Cardiac septum (tissue), 1 donor: Measurements from ENCODE around the gene SLC30A3. TPM values are rescaled to one million over a fixed set of nuclear protein-coding genes. Genes with fewer than 3 reads are reported as not detected.

ENCODE experiments used
- DNase-seq: peaks from one replicate; pipeline ENCODE4 v3.0.0-alpha.2; 2020; ENCODE audit warnings: low spot score
- intact Hi-C: fragments of 100-400 bp; cut with DNase I; formaldehyde crosslinking; loops from one replicate; pipeline ENCODE4 v1.14.0; 2022
- total RNA-seq: library from RNA; stranded (reverse); fragmentation: NEBNext Ultra II Directional; extraction: Animal tissue kit (Norgen Biotek cat#: 25700); gene quantifications from one replicate; pipeline ENCODE4 v1.2.1, GENCODE V29; 2021
- donor health status: DM: no; HTN: no; CAD: no.

SLC30A3 gene
- total RNA-seq, 1 donor from 2014 or later = 10.2 TPM

DNA sequence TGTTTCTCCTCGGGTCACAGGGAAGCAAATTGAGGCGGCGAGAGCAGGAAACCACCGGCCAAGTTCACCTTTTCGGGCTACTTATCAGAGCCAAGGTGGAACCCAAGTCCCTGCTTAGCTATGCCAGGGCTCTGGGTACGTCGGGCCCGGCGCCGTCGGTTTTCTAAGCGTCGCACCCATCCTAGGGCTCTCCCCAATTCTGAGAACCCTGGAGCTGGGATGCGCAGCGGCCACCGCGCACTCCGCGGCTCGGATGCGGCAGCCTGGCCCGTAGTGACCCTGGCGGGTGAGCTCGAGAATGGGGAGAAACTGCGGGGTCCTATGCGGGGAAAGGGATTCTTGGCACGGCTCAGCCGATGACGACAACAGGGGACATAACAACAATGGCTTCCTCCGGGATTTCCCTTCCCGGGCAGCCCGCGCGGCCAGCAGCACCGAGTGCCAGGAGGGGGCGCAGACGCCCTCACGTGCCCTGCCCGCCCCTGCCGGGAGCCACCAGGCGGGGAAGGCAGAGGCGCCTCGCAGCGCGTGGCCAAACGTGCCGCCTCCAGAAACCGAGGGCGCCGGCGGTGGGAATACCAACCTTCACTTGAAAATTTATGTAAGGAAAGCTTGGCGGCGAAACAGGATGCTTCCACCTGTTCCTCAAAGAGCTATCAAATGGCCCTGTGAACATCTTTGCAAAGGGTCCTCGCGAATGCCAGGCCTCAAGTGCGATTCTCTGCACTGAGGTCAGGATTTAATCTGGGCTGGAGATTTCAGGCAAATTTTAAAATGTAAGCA, 2.1 kb upstream of the SLC30A3 start:
- intact Hi-C loops = no loop called here
- DNase-seq = peak; percentile 84

DNA sequence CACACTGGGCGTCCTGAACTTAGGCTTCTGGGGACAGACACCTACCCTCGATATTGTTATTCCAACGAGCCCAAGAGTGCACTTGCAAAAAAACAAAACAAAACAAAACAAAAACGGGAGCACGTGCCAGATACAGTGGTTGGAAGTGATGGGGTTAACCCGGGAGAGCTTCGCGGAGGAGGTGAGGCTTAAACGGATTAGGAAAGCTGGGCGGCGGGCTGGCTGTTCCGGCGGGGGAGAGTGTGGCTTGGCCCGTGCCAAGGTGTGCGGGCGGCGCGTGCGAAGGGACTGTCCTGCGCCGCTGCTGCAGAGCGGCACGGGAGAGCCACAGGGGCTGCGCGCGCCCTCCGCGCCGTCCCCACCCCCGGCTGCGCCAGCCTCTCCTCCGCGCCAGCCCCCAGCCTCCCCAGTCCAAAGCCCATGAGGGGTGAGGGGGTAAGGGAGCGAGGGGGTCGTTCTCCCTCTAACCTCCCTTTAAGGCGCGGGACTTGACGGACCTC, 1.5 kb upstream of the SLC30A3 start:
- intact Hi-C loops = no loop called here
- DNase-seq = no peak

DNA sequence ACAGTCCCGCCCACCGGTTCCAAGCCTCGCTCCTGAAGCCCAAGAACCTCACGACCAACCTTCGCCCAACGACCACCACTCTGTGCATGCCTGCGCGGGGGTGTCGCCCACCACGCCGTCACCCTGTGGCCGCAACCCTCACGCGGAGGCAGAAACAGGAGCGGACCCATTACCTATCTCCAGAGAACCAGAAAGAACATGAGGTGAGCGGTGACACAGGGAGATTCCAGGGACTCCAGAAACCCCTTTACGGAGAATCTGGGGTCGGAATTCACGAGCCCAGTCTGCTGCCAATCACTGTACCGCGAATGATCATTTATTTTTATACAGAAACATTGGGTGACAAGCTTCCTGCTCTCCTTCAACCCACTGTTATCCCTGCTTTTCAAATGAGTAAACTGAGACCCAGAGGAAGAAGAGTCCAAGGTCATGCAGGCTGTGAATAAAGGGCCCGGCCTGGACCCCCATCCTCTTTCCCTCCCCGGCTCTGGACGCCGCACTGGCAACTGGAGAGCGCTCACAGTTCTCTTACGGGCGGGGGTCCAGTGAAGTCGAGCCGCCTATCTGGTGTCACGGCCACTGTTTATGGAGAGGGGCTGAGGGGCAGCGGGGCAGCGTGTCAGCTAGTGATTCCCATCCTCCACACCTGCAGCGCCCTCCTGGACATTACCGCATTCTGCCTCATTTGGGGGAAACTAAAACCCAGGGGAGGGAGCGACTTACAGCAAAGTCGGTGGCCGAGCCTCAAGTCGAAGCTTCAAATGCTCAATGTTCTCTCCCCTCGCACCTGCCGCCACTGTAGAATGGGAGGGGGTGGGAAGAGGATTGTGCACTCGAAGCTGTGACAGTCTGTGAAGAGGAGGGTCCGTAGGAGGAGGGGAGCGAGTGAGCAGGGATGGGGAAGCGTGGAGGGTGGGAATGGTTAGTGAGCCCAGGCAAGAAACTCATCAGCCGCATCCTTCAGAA, 723 bp upstream of the SLC30A3 start:
- intact Hi-C loops = no loop called here
- DNase-seq = peak; percentile 53

DNA sequence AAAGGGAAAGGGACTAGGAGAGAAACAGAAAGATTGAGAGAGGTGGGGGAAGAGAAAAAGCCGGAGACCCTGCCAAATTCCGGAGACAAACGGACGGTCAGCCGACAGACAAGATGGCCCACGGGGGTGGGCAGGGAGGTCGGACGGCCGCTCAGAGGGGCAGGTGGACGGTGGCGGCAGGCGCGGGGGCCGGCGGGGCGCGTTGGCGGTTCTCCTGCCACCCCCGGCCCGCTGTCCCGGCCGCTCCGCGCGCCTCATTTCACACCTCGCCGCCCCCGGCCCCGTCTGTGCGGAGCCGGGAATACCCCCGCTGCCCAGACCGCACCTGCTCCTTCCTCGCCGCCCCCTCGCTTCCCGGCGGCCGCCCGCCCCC, 935 bp downstream of the SLC30A3 start:
- intact Hi-C loops = no loop called here
- DNase-seq = no peak

- intact Hi-C loops = no loop called here
- no peak for DNase-seq
These were observed 1.5 kb downstream of the SLC30A3 start for GRCh38 chr2:27261241-27261925.

- intact Hi-C loops = no loop called here
- no peak for DNase-seq
These were observed 4.8 kb downstream of the SLC30A3 start for GRCh38 chr2:27258051-27258450.

DNA sequence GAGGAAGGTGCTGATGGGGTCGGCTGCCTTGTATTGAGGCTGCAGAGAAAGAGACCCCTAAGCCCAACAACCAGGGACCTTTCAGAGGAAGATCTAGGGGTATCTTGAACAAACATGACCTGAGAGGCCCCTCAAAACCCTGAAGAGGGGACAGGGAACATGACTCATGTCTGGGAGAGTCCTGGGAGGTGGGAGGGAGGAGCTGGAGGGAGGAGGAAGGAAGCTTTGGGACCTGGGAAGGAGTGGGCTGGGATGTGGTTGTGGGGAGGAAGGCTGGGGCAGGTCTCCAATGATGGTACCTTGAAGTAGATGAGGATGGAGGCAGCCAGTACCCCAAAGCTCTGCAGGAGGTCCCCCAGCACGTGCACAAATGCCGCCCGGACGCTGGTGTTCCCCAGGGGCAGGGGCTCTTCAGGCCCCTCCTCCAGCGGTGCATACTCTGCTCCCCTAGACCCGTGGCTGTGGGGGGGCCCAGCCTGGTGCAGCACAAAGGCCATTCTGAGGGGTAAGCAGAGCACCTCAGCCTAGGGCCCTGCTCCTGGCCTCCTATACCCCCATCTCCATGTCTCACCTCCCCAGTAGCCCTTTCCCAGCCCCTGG, 5.9 kb downstream of the SLC30A3 start:
- intact Hi-C loops = no loop called here
- no peak for DNase-seq

- intact Hi-C loops = no loop called here
- DNase-seq = no peak
These were observed 7.2 kb downstream of the SLC30A3 start for GRCh38 chr2:27255660-27256059.

DNA sequence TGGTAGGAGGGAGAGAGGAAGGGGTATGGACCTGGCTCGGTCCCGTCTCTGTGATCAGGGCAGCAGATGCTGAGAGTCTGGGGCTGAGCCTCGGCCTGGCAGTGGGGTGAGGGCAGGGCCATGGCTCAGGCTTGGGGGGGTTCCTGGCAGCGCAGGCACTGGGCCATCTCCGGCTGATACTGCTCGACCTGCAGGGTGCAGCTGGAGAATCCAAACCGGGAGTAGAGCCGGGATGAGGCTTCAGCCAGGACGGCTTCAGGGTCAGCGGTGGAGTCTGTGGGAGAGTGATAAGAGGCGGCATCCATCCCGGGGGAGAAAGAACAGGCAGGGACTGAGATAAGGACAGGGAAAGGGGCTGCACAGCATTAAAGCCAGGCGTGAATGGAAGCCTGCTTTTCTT, 7.7 kb downstream of the SLC30A3 start:
- intact Hi-C loops = no loop called here
- no peak for DNase-seq

DNA sequence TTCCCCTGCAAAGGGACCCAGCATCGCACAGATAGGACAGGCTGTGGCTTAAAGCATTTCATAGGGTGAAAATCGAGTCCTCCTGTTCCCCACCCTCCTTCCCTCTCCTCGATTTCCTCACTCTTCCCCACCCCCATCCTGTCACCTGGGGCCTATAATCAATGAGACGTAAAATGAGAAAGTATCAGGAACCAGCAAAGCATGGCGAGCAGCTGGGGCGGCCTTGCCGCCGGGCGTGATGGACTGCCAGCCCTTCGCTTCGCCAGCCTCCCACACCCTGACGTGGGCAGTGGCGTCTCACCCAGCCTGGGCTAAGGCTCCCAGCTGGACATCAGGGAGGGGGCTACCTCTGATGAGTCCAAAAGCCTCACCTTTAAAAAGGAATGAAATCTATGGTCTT, 11.1 kb downstream of the SLC30A3 start:
- no peak for DNase-seq
- intact Hi-C loops = loop anchor here (2.0 to 5.0 kb wide), 2 partner anchors 29 to 51 kb away; no protein-coding TSS in a partner anchor

DNA sequence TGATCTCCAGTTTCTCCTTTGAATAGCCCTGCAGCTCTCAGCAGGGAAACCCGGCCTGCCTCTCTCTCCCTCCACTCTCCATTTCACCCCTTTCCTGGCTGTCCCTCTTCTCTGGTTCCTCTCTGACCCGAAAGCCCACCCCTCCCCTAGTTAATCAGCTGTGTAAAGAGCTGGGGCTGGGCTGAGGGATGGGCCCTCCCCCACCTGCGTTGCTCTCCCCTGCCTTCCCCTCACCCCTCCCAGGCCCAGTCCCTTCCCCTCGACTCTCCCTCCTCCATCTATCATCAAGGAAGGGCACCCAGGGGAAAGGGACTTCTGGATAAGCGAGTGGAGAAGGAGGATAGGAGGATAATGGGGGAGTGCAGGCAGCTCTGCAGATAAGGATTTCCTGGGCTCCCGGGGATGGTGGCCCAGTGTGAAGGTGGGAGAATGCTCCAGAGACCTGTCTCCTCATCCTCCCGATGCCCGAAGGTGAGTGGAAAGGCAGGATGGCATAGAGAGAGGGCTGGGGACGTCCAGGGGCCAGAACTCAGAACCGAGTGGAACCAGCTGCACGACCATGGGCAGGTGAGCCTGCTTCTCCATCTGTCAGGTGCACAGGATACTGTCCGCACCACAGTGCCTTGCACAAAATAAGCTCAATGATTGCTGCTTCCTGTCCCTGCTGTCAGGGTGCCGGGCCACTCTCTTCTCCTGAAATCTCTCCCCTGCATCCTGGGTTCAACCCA, 12.0 kb downstream of the SLC30A3 start:
- no peak for DNase-seq
- intact Hi-C loops = loop anchor here (2.0 to 5.0 kb wide), 2 partner anchors 30 to 51 kb away; no protein-coding TSS in a partner anchor

- intact Hi-C loops = loop anchor here (2.0 to 5.0 kb wide), 2 partner anchors 31 to 52 kb away; no protein-coding TSS in a partner anchor
- no peak for DNase-seq
These were observed 12.8 kb downstream of the SLC30A3 start for GRCh38 chr2:27249891-27250651.

GRCh38 chr2:27249159-27249890, 13.5 kb downstream of the SLC30A3 start:
- intact Hi-C loops = no loop called here
- DNase-seq = no peak

DNA sequence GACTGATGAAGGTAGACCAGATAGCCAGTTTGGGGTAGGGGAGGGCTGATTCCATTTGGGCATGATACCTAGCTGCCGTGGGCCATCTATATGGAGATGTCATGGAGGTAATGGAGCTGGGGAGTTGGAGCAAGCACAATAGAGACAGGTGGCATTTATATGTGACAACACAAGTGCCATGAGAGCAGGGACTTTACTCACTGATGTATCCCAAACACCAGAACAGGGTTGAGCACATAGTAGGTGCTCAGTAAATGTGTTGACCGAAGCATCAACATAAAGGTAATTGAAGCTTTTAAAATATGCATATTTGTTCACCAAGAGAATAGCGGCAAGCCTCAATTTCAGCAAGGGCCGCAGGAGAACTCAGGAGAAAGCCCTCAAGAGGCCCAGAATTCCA, 15.0 kb downstream of the SLC30A3 start:
- intact Hi-C loops = no loop called here
- DNase-seq = no peak

DNA sequence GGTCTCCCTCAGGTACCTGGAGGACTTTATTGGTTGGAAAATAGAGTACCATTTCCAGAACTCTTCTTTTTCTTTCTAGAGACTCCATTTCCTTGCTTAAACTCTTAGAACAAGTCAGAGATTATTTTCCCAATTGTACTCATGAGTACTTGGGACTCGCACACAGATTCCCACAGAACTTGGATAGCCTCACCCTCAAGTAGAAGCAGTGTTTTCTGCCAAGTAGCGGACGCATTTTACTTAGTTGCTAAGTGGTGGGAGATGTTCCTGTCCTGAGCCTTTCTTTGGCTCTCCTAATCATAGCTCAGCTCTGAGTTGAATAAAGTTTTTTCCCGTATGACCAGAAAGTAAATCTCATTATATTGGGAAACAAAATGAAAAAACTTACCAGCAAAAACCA, 17.2 kb downstream of the SLC30A3 start:
- DNase-seq = no peak
- intact Hi-C loops = no loop called here

DNA sequence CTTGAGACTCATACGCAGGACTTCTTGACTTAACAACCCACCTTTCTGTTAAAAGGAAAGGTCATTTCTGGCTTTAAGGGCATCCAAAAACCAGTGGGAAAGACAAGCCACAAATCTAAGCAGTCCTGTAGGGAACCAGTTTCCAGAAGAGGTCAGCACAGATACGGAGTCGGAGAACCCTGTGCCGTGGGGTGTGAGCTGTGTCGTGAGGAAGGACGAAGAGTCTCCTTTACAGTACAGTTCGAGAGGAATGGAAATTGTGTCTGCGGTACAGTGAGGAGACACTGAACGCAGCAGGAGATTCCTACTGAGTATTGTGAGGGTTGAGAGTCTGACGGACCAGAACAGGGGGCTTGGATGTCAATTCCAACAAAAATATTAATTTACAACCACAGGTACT, 17.7 kb downstream of the SLC30A3 start:
- no peak for DNase-seq
- intact Hi-C loops = no loop called here

GRCh38 chr2:27243391-27244130, 19.3 kb downstream of the SLC30A3 start:
- DNase-seq = no peak
- intact Hi-C loops = no loop called here
